Ishikawa (cell line): ENCODE results near the gene PFAS.

Experiments used
- CEBPB ChIP-seq: IDR thresholded peaks from 2 replicates; pipeline ENCODE4 v1.6.1; 2012
- CREB1 ChIP-seq: IDR thresholded peaks from 2 replicates; pipeline ENCODE4 v1.6.1; 2012; ENCODE audit warnings: low read depth
- EGR1 ChIP-seq: IDR thresholded peaks from 2 replicates; pipeline ENCODE4 v1.6.1; 2012
- EP300 ChIP-seq: IDR thresholded peaks from 2 replicates; pipeline ENCODE4 v1.6.1; 2012; ENCODE audit warnings: borderline replicate concordance
- FOXM1 ChIP-seq: IDR thresholded peaks from 2 replicates; pipeline ENCODE4 v1.6.1; 2012; ENCODE audit warnings: low read depth, borderline replicate concordance
- NFIC ChIP-seq: IDR thresholded peaks from 2 replicates; pipeline ENCODE4 v1.6.1; 2012
- RAD21 ChIP-seq: IDR thresholded peaks from 2 replicates; pipeline ENCODE4 v1.6.1; 2012; ENCODE audit warnings: low read depth
- TAF1 ChIP-seq: IDR thresholded peaks from 2 replicates; pipeline ENCODE4 v1.6.1; 2012; ENCODE audit warnings: low read depth, mild to moderate bottlenecking
- TCF12 ChIP-seq: IDR thresholded peaks from 2 replicates; pipeline ENCODE4 v1.6.1; 2012; ENCODE audit warnings: low read depth
- TEAD4 ChIP-seq: IDR thresholded peaks from 2 replicates; pipeline ENCODE4 v1.6.1; 2012
- YY1 ChIP-seq: IDR thresholded peaks from 2 replicates; pipeline ENCODE4 v1.6.1; 2012; ENCODE audit warnings: low read depth
- ZBTB7A ChIP-seq: IDR thresholded peaks from 2 replicates; pipeline ENCODE4 v1.6.1; 2012; ENCODE audit warnings: low read depth
- TF ChIP-seq, protein P1 (sequence below): IDR thresholded peaks from 2 replicates; pipeline ENCODE4 v1.6.1; 2012
- TF ChIP-seq, protein P2 (sequence below): IDR thresholded peaks from 2 replicates; pipeline ENCODE4 v1.6.1; 2012

DNA sequence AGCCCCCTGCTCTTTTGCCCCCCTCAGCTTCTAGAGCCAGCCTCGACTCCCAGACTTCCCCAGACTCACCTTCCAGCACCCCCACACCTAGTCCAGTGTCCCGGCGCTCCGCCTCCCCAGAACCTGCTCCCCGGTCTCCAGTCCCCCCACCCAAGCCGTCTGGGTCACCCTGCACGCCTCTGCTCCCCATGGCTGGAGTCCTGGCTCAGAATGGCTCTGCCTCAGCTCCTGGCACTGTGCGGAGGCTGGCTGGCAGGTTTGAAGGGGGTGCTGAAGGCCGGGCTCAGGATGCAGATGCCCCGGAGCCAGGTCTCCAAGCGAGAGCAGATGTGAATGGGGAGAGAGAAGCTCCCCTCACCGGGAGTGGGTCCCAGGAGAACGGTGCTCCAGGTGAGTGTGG lies 63.2 kb downstream of the PFAS start:
- TF ChIP-seq TEAD4: no peak
- TF ChIP-seq, protein P1, sequence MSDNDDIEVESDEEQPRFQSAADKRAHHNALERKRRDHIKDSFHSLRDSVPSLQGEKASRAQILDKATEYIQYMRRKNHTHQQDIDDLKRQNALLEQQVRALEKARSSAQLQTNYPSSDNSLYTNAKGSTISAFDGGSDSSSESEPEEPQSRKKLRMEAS: no peak
- no peak for TF ChIP-seq EP300
- no peak for TF ChIP-seq CREB1
- no peak for TF ChIP-seq TCF12
- no peak for TF ChIP-seq CEBPB
- no peak for TF ChIP-seq FOXM1
- no peak for TF ChIP-seq EGR1
- TF ChIP-seq YY1: no peak
- TF ChIP-seq NFIC: no peak
- no peak for TF ChIP-seq TAF1
- TF ChIP-seq ZBTB7A: no peak
- TF ChIP-seq RAD21: no peak
- TF ChIP-seq, protein P2, sequence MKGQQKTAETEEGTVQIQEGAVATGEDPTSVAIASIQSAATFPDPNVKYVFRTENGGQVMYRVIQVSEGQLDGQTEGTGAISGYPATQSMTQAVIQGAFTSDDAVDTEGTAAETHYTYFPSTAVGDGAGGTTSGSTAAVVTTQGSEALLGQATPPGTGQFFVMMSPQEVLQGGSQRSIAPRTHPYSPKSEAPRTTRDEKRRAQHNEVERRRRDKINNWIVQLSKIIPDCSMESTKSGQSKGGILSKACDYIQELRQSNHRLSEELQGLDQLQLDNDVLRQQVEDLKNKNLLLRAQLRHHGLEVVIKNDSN: no peak
